Activated naive CD8-positive, alpha-beta T cell treated with anti-CD3 and anti-CD28 coated beads for 36 hours (primary cell): Measurements from ENCODE around the gene FYN. TPM values are rescaled to one million over a fixed set of nuclear protein-coding genes. Genes with fewer than 3 reads are reported as not detected.

ENCODE experiments used
- DNase-seq: peaks from one replicate; pipeline ENCODE4 v3.0.0; 2021
- H3K27ac Mint-ChIP-seq: one replicate; pipeline ENCODE4 v1.8.0; 2022; ENCODE audit warnings: mild to moderate bottlenecking, moderate library complexity, mixed read lengths
- H3K27me3 Mint-ChIP-seq: one replicate; pipeline ENCODE4 v1.8.0; 2022; ENCODE audit warnings: mild to moderate bottlenecking, mixed read lengths
- H3K36me3 Mint-ChIP-seq: one replicate; pipeline ENCODE4 v1.8.0; 2021; ENCODE audit warnings: mild to moderate bottlenecking, mixed read lengths
- H3K4me1 Mint-ChIP-seq: one replicate; pipeline ENCODE4 v1.8.0; 2021; ENCODE audit warnings: mixed read lengths
- H3K4me3 Mint-ChIP-seq: one replicate; pipeline ENCODE4 v1.8.0; 2022; ENCODE audit warnings: mild to moderate bottlenecking, moderate library complexity, mixed read lengths
- H3K9me3 Mint-ChIP-seq: one replicate; pipeline ENCODE4 v1.8.0; 2022; ENCODE audit warnings: mixed read lengths
- total RNA-seq, 2 experiments: library from RNA; stranded (reverse); gene quantifications; one replicate each; pipeline ENCODE4 v1.2.3, GENCODE V29; 2021

The FYN gene
- total RNA-seq, 2 experiments from 2014 or later = 390 to 395 TPM

DNA sequence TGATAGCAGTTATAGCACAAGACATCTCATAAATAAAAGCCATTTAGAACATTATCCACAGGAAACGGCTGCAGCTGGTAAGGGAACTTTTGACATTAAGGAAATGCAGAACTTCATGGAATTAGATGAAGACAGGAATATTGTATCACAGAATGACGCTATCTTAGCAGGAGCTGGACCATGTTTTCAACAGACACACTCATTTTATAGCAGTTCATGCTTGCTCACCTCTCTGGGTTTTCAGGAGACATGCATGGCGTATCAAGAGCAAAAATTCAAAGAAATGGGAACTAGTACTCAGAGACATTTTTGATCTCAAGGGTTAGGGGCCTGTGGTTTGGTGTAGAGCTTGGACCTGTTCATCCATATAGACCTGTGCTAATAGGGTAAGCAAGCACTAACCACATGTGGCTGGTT is 125.0 kb downstream of the FYN start:
- Mint-ChIP-seq H3K9me3 (no peaks in the 10 kb centered on the region), H3K4me1 (peaks cover 86% of the 10 kb centered on the region), H3K27me3 (no peaks in the 10 kb centered on the region), H3K27ac (peak overlapping the region; percentile 5), H3K4me3 (no peak overlapping the region), H3K36me3 (peaks cover 69% of the 10 kb centered on the region)
- no peak for DNase-seq

DNA sequence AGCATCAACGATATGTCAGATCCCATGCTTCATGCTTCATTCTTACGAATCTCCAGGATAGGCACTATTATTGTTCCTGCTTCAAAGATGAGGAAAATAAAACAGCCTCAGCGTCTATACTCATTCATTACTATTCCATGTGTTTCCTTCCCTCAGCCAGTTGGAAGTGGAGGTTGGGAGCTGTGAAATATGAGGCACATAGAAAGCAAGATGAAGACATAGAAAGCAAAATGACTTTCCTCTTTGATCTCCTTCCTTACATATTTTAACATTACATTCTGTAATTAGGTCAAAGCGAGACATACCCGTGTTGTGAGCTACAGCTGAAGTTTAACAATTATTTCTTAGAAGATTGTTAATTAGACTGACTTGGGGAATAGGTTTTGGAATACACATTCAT is 125.4 kb downstream of the FYN start:
- Mint-ChIP-seq H3K9me3 (no peaks in the 10 kb centered on the region), H3K27ac (peak overlapping the region; percentile 5), H3K36me3 (peaks cover 70% of the 10 kb centered on the region), H3K4me1 (peaks cover 87% of the 10 kb centered on the region), H3K4me3 (no peak overlapping the region), H3K27me3 (no peaks in the 10 kb centered on the region)
- DNase-seq = no peak

DNA sequence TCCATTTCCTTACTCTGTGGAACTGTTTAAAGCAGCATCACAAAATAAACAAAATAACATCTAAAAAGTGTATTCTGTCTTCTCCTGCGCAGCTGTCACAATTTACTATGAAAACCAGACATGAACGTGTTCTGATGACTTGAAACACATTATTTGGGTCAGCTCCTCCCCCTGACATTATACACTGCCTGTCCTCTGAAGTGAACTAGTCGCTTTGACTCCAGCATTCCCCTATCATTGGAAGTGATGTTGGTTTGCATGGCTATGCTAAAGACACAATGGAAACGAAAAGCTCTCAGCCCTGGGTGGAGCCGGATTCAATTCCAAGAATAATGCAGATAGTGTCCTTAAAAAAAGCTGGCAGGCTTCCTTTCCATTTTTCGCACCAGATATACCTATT is 125.9 kb downstream of the FYN start:
- H3K27ac Mint-ChIP-seq = no peak overlapping the region
- DNase-seq = no peak
- H3K4me1 Mint-ChIP-seq = peaks cover 87% of the 10 kb centered on the region
- no peaks in the 10 kb centered on the region for H3K9me3 Mint-ChIP-seq
- H3K27me3 Mint-ChIP-seq = no peaks in the 10 kb centered on the region
- H3K4me3 Mint-ChIP-seq = no peak overlapping the region
- peaks cover 70% of the 10 kb centered on the region for H3K36me3 Mint-ChIP-seq

DNA sequence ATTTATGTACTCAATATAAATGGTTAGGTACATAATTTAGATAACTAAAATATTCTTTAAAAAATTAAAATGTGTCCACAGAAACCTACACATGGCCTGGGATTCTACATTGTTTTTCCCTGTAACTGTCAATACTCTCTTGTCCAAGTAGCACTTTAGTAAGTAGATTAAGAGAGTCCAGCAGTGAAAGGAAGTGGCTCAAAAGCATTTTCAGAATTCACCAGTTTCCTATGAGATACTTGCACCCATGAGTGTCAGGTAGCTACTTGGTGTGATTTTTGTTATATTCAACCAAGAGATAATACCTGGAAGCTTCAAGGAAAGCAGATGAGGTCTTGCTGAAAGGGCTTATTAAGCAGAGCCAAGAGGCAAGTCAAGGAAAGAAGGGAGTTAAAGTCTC is 126.3 kb downstream of the FYN start:
- H3K27me3 Mint-ChIP-seq = no peaks in the 10 kb centered on the region
- no peak overlapping the region for H3K27ac Mint-ChIP-seq
- DNase-seq = no peak
- peaks cover 70% of the 10 kb centered on the region for H3K36me3 Mint-ChIP-seq
- no peak overlapping the region for H3K4me3 Mint-ChIP-seq
- H3K9me3 Mint-ChIP-seq = no peaks in the 10 kb centered on the region
- peaks cover 86% of the 10 kb centered on the region for H3K4me1 Mint-ChIP-seq

DNA sequence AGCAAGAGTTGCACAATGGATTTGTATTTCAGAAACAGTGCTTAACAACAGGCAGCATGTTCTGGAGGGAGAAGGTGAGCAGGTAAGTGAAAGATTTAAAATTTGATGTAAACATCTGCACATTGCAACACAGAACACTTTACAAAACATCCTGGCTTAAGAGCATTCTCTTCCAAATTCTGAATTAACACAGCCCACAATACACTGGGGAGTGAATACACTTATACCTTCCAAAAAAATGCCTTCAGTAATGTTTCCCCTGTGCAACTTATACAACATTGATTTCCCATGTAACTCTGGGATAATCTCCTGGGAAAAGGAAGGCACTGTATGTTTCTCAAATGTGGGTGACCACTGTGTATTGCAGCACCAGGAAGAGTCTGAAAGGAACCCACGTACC is 127.6 kb downstream of the FYN start:
- Mint-ChIP-seq H3K36me3 (peaks cover 72% of the 10 kb centered on the region), H3K4me3 (no peak overlapping the region), H3K4me1 (peaks cover 87% of the 10 kb centered on the region), H3K27ac (no peak overlapping the region), H3K9me3 (no peaks in the 10 kb centered on the region), H3K27me3 (no peaks in the 10 kb centered on the region)
- no peak for DNase-seq

DNA sequence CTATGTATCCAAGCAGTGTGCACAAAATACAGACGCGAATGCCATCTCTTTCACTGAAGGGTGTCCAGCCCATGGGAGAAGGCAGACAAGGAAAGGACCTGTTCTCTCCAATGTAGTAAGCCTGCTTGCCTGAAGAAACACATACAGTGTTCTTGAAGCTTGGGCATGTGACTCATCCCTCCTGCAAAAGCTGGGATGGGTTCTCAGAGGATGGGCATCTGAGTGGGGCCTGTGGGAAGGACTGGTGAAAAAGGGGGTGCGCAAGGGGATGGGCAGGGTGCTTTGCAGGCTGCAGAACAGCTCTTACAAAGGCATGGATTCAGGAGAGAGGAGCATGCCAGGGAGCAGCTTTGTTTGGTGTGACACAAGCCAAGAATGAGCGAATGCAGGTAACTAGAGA is 128.1 kb downstream of the FYN start:
- H3K9me3 Mint-ChIP-seq = no peaks in the 10 kb centered on the region
- H3K36me3 Mint-ChIP-seq = peaks cover 72% of the 10 kb centered on the region
- H3K27ac Mint-ChIP-seq = no peak overlapping the region
- DNase-seq = no peak
- no peak overlapping the region for H3K4me3 Mint-ChIP-seq
- H3K27me3 Mint-ChIP-seq = no peaks in the 10 kb centered on the region
- H3K4me1 Mint-ChIP-seq = peaks cover 87% of the 10 kb centered on the region

DNA sequence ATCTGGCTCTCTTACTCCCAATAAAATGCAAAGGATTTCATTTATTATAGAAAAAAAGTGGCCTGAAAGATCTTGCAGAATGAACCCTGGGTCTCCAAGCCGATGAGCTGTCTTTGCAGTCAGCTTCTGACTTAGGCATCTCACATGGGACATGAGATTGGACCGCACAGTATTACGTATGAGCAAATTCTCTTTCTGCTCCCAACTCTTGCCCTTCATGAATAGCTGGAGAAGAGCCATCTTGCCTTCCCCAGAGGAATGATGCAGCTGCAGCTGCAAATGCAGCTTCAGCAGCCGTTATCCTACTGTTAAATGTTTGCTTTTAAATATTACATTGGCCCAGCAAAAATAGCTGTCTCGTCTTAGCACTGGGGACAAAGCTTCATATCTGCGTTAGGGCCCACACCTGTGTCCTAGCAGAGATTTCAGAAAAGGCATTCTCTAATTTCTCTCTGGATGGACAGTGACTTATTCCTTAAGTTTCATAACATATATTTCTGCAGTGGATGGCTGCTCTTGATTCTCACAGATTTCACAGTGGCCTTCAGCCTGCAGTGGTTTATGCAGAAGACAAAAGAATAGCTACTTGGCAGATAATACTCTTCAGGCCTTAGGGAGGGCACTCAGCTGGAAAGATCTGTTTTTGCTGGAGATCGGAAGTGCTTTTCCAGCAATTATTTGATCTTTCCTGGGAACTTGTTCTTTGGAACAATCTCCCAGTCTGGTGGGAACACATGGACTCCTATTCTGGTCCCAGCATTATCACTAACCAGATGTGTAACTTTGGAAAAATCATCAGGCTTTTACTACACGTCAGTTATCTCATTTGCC is 129.2 kb downstream of the FYN start:
- no peaks in the 10 kb centered on the region for H3K27me3 Mint-ChIP-seq
- H3K9me3 Mint-ChIP-seq = no peaks in the 10 kb centered on the region
- peaks cover 89% of the 10 kb centered on the region for H3K4me1 Mint-ChIP-seq
- no peak overlapping the region for H3K4me3 Mint-ChIP-seq
- no peak overlapping the region for H3K27ac Mint-ChIP-seq
- no peak for DNase-seq
- peaks cover 78% of the 10 kb centered on the region for H3K36me3 Mint-ChIP-seq

DNA sequence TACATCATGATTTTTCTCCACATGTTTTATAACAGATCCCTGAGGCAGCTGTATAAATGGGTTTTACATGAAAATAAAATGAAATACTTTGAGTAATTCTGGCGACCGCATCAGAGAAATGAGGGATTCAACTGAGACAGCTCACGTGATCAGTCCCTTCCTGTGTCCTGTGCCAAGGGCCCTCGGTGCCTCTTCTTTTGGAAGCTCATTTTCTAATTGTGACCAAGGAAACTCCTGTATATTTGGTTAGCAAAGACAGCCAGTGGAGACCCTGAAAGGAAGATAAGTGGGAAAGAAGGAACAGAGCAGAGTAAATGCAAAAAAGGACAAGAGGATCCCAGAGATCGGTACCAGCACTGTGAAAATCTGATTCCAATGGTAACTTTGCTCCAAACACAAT is 129.9 kb downstream of the FYN start:
- no peak overlapping the region for H3K27ac Mint-ChIP-seq
- H3K4me1 Mint-ChIP-seq = peaks cover 91% of the 10 kb centered on the region
- H3K27me3 Mint-ChIP-seq = no peaks in the 10 kb centered on the region
- H3K4me3 Mint-ChIP-seq = no peak overlapping the region
- H3K9me3 Mint-ChIP-seq = no peaks in the 10 kb centered on the region
- peaks cover 80% of the 10 kb centered on the region for H3K36me3 Mint-ChIP-seq
- DNase-seq = no peak

DNA sequence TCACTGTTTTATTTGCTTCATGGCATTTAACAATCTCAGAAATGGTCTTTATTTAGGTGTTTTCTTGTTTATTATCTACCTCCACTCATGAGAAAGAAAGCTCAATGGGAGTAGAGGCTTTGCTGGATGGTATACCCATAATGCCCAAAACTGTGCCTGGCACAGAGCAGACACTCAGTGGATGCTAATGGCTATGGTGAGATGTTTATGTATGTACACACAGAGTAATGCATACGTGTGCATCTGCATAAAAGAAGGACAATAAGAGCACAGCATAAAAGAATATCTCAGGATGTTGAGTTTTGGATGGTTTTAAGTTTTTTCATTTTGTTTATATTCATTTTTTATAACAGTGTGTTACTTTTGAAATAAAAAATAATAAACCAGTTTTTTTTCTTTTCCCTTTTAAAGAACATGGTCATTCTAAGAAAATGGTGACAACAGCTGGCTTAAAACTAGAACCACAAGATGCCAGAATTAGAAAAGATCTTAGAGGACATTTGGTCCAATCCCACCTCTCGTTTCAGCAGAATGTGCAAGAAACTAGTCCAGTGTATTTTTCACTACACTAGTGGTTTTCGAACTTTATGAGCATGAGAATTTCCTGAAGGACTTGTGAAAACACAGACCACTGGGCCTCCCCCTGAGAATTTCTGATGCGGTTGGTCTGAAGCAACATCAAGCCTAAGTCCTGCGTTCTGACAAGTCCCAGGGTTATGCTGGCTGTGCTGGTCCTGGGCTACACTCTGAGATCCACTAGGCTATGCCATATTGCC is 131.9 kb downstream of the FYN start:
- peaks cover 87% of the 10 kb centered on the region for H3K36me3 Mint-ChIP-seq
- H3K4me3 Mint-ChIP-seq = no peak overlapping the region
- H3K27ac Mint-ChIP-seq = peak overlapping the region; percentile 7
- H3K27me3 Mint-ChIP-seq = no peaks in the 10 kb centered on the region
- H3K9me3 Mint-ChIP-seq = no peaks in the 10 kb centered on the region
- H3K4me1 Mint-ChIP-seq = peaks cover 92% of the 10 kb centered on the region
- no peak for DNase-seq

DNA sequence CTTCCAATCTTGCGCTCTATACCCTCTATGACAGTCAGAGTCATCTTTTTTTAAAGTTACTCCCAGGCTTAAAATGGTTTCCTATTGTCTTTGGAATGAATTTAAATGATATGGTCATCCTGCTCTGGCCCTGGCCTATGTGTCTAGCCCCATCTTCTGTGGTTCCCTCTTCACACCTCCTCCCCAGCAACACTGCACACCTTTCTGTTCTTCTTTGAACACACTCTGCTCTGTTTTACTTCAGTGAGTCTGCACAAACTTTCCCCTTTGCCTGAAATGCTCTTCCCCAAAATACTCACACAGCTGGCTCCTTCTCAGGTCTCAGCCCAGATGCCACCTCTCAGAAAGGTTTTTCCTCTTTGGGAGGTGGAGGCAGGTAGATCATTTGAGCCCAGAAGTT is 132.7 kb downstream of the FYN start:
- Mint-ChIP-seq H3K4me3 (no peak overlapping the region), H3K27me3 (no peaks in the 10 kb centered on the region), H3K4me1 (peaks cover 92% of the 10 kb centered on the region), H3K9me3 (no peaks in the 10 kb centered on the region), H3K36me3 (peaks cover 90% of the 10 kb centered on the region), H3K27ac (peak overlapping the region; percentile 7)
- DNase-seq = no peak

DNA sequence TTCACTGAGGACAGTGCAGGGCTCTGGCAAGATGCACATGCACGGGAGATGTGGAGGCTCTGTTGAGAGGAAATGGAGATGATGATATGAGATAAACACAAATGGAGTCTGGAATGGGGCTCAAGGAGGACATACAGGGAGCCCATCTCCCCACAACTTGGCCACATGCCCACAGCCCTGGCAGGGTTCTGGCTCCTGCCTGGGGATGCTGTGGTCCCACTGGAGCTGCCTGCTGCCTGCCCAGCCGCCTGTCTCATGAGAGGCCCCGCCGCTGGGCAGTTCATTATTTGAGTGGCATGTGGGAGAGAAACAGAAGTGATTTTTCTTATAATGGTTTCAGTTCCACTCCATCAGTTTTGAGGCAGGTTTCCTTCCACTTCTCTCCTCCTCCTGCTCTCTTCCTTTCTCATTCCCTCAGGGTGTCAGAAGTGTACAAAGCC is 134.0 kb downstream of the FYN start:
- peak overlapping the region; percentile 66 for H3K27ac Mint-ChIP-seq
- peaks cover 95% of the 10 kb centered on the region for H3K36me3 Mint-ChIP-seq
- H3K9me3 Mint-ChIP-seq = peaks cover 6% of the 10 kb centered on the region
- peaks cover 95% of the 10 kb centered on the region for H3K4me1 Mint-ChIP-seq
- no peak for DNase-seq
- no peak overlapping the region for H3K4me3 Mint-ChIP-seq
- no peaks in the 10 kb centered on the region for H3K27me3 Mint-ChIP-seq

DNA sequence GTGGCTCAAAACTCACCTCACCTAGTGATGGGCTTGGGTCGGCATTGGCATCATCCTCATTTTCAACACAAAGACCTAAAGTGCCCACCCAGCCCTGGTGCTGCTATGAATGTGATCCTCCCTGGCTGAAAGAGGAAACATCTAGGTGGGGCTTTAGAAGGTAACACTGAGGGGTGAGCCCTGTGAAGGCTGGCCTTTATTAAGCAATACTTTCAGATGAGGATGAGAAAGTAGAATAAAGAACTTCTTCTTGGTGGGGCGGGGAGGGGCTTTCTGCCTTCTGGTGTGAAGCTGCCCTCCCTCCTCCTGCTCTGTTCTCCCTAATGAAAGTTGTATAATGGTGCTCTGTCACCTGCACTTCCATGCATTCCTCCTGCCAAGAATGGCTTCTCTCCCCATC is 134.6 kb downstream of the FYN start:
- Mint-ChIP-seq H3K4me1 (peaks cover 92% of the 10 kb centered on the region), H3K36me3 (peaks cover 96% of the 10 kb centered on the region), H3K9me3 (peaks cover 6% of the 10 kb centered on the region), H3K4me3 (peak overlapping the region; percentile 19), H3K27ac (peak overlapping the region; percentile 66), H3K27me3 (no peaks in the 10 kb centered on the region)
- no peak for DNase-seq

DNA sequence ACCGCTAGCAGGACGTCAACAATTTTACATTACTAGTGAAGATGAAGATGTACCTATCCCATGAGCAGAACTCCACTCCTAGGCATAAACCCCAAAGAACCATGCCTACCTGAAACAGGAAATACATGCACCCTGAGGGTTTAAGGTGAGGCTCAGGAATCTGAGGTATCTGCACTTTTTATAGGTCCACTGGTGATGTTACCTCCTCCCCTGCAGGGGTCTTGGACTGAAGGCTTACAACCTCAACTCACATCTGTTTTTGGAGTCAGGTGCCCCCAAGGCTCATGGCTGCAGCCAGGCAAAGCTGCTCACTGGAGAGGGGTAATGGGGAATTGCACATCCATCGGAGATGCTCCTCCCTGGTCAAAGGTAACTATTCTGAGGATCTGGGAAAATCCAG is 135.1 kb downstream of the FYN start:
- Mint-ChIP-seq H3K27ac (peak overlapping the region; percentile 80), H3K4me1 (peaks cover 90% of the 10 kb centered on the region), H3K4me3 (no peak overlapping the region), H3K27me3 (no peaks in the 10 kb centered on the region), H3K36me3 (peaks cover 96% of the 10 kb centered on the region), H3K9me3 (peaks cover 9% of the 10 kb centered on the region)
- DNase-seq = no peak

DNA sequence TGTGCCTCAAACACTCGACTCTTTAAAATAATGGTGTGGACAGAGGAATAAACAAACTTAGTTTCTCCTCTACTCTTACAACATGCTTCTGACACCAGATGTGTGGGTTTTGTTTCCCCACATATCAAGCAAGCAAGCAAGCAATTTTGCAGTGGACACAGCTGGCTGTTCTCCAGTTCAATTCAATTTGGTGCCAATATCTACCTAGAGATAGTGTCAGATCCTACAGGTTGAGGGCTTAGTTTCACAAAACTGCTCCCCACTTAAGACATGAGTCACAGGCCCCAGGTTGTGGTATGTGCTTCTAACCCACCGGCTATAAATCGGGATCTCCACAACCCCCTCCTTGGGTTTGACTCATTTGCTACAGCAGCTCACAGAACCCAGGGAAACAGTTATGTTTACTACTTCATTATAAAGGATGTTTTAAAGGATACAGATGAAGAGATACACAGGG is 136.2 kb downstream of the FYN start:
- Mint-ChIP-seq H3K4me1 (peaks cover 83% of the 10 kb centered on the region), H3K27me3 (no peaks in the 10 kb centered on the region), H3K4me3 (no peak overlapping the region), H3K9me3 (peaks cover 19% of the 10 kb centered on the region), H3K36me3 (peaks cover 96% of the 10 kb centered on the region), H3K27ac (peak overlapping the region; percentile 80)
- DNase-seq = peak; percentile 52

DNA sequence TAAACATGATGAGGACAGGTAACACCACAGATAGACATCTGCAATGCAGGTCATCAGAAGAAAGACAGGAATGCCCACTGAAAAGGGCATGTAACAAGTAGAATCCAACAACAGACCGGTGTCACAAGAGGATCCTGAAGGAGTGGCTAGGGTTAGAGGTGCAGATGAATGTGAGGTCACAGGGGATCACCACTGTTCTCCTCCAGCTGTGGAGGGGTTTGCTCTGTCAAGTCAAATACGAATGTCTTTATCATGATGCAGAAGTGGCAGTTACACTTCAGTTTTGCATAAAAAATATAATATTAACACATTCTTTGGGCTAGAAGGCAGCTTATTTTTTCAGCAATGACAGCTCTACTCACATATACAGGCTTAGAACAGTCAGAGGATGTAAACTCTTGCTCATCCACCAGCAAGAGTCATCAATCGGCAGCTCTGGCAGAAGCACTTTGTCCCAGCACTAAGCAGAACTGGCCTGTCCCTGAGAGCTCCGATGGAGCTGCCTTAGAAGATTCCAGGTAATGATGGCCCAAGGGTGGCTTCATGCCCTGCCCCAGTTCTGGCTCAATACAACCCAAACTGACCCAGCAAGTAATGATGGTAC is 137.1 kb downstream of the FYN start:
- peak overlapping the region; percentile 51 for H3K27ac Mint-ChIP-seq
- DNase-seq = no peak
- H3K9me3 Mint-ChIP-seq = peaks cover 20% of the 10 kb centered on the region

More for the DNA sequence above, 137.1 kb downstream of the FYN start:
- Mint-ChIP-seq H3K4me1 (peaks cover 82% of the 10 kb centered on the region), H3K4me3 (no peak overlapping the region), H3K36me3 (peaks cover 99% of the 10 kb centered on the region), H3K27me3 (no peaks in the 10 kb centered on the region)
